Activated CD4-positive, alpha-beta T cell treated with anti-CD3 and anti-CD28 coated beads, Interleukin-2, amount 50 U/mL, for 16 hours (primary cell): ENCODE measurements around the gene PCDHGA8.

Source experiments
- DNase-seq: peaks from one replicate; pipeline ENCODE4 v3.0.0-alpha.2; 2020

PCDHGA8 gene

DNA sequence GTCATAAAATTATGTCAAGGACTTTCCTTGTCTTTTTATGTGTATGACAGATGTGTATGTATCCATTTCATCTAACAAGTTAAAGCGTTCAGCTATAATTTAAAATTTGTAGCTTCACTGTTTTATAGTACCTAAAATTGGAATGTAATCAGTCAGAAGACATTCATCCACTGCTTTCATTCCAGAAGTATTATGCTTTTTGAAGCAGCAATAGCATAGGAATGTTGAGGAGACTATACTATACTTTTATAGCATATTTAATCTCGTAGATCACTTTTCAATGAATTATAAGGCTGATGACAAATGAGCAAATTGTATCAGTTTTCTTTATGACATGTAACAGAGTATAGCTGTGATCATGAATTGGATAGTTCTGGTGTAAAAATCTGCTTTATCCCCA lies 44.8 kb downstream of the PCDHGA8 start:
- DNase-seq: no peak

DNA sequence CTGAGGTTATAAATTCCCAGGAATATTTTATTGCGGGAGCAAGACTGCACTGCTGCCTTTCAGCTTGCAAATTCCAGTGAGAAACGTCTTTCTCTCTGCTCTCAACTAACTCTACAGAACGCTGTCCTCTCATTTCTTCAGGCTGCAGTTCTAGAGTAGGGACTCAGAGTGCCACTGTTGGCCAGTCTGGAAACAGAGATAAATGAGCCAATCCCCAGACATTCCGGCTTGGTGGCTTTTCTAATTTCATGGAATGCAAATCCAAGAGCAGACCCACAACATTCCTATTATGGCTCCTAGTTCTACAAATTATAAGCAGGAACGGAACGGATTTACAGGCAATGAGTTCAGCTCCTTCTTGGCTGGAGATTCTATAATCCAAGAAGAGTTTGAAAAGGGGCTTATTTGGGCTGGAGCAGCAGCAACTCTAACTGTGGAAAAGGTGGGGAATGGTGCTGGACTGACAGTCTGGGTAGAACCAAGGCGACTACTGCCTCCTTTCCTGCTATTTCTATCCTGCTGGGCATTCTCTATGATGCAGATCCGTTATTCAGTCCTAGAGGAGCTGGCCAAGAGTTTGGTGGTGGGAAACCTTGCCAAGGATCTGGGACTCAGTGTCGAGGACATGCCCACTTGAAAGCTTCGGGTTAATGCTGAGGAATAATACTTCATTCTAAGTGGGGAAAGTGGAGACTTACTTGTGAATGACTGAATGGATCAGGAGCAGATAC lies 47.1 kb downstream of the PCDHGA8 start:
- no peak for DNase-seq

DNA sequence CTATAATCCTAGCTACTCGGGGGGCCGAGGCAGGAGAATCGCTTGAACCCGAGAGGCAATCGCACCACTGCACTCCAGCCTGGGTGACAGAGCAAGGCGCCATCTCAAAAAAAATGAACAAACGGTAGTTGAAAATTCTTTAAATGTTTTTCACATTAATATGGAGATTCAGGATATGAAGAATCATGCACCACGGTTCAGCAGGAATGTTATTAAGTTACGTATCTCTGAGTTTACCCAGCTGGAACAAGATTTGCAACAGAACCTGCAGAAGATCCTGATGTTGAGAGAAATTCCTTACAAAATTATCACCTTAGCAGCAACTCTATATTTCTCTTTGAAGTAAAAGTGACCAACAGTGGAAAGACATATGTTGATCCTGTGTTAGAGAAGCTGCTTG lies 47.9 kb downstream of the PCDHGA8 start:
- DNase-seq: no peak

DNA sequence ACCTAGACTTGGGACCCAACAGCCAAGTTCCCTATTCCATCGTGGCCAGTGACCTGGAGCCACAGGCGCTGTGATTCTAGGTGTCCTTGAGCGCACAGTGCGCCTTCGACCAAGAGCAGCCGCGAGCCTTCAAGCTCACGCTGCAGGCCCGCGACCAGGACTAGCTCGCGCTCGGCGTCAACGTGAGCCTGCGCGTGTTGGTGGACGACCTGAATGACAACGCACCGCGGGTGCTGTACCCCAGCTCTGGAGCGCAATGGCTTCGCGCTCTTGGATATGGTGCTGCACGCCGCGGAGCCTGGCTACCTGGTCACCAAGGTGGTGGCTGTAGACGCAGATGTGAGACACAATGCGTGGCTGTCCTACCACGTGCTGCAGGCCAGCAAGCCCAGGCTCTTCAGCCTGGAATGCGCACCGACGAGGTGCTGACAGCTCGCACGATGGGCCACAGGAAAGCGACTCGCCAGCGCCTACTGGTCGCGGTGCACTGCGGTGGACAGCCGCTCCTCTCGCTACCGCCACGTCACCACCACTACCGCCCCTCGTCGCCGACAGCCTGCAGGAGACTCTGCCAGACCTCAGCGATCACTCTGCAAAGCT lies 49.2 kb downstream of the PCDHGA8 start:
- DNase-seq: no peak
